Small intestine (tissue), 7 donors: ENCODE measurements around the gene PLPP7. TPM values are rescaled to one million over a fixed set of nuclear protein-coding genes. Genes with fewer than 3 reads are reported as not detected.
"Not testable (repeated sequence)": the region's sequence is repeated elsewhere in the genome, so short reads cannot be mapped to it uniquely, and the experiment has no call there.

Source experiments
- DNase-seq, 2 donors: peaks; one replicate each; pipeline versions ENCODE4 v3.0.0 to v3.0.0-alpha.2; 2013
- FAIRE-seq: peaks from 2 replicates; lab custom pipeline; 2012; peaks lifted over from hg19 to GRCh38; lab: Jason Lieb, UNC
- H3K27ac ChIP-seq, 3 donors: one replicate each; pipeline ENCODE4 v1.5.1; 2013; ENCODE audit warnings: low read length in 2 of 3, mild to moderate bottlenecking in 2 of 3, control low read depth in 1 of 3, inconsistent platforms in 1 of 3, low read depth in 1 of 3, moderate library complexity in 1 of 3
- H3K27me3 ChIP-seq, 3 donors: one replicate each; pipeline ENCODE4 v1.6.1; 2013; ENCODE audit warnings: low read length in 3 of 3, inconsistent platforms in 1 of 3; ENCODE audit not compliant: control insufficient read depth in 3 of 3, insufficient read depth in 3 of 3
- H3K36me3 ChIP-seq, 3 donors: one replicate each; pipeline ENCODE4 v1.6.1; 2013; ENCODE audit warnings: low read length in 3 of 3, inconsistent platforms in 1 of 3, low read depth in 1 of 3, mild to moderate bottlenecking in 1 of 3, moderate library complexity in 1 of 3; ENCODE audit not compliant: control insufficient read depth in 3 of 3, insufficient read depth in 2 of 3
- H3K4me1 ChIP-seq, 3 donors: one replicate each; pipeline ENCODE4 v1.6.1; 2013; ENCODE audit warnings: low read length in 2 of 3, inconsistent platforms in 1 of 3, low read depth in 1 of 3, mild to moderate bottlenecking in 1 of 3, moderate library complexity in 1 of 3; ENCODE audit not compliant: control insufficient read depth in 3 of 3, insufficient read depth in 2 of 3
- H3K4me3 ChIP-seq, 3 donors: one replicate each; pipeline ENCODE4 v1.5.1; 2013; ENCODE audit warnings: low read length in 3 of 3, control low read depth in 1 of 3, inconsistent platforms in 1 of 3, low read depth in 1 of 3, mild to moderate bottlenecking in 1 of 3, moderate library complexity in 1 of 3
- H3K9me3 ChIP-seq, 2 donors: one replicate each; pipeline ENCODE4 v1.6.1; 2013; ENCODE audit warnings: low read depth in 1 of 2, low read length in 1 of 2; ENCODE audit not compliant: control insufficient read depth in 2 of 2, insufficient read depth in 1 of 2
- WGBS, 3 donors: extraction: QIAGEN DNeasy Blood & Tissue Kit; methylation state at CpG; one replicate each; pipeline ENCODE4 v1.1.7; 2013; 5-methylcytosine and 5-hydroxymethylcytosine counted together
- polyA plus RNA-seq, 4 donors: library from polyadenylated mRNA; stranded (reverse) in 3 of 4; unstranded in 1 of 4; fragments of 200-250 nt in 3 of 4; fragments of 120-200 nt in 1 of 4; gene quantifications; one replicate each; pipeline versions ENCODE4 v1.2.1 to v1.2.3, GENCODE V29; 2013
- donor health status: healthy with polysubstance abuse.
- donor health status: control.
- donor health status: control.
- donor health status: Bipolar disorder and iron deficiency.
- donor health status: healthy.

The PLPP7 gene
- polyA plus RNA-seq, 4 donors: 0.34 to 1.9 (median 0.54) TPM; not detected in 1

GRCh38 chr9:131335368-131335755, 45.8 kb downstream of the PLPP7 start:
- WGBS, 3 donors: 54 to 79% (median 60%) methylated on average over 4 of the region's 4 CpGs
- no peak overlapping the region for H3K27ac ChIP-seq
- H3K4me3 ChIP-seq: no peak overlapping the region
- H3K27me3 ChIP-seq: no peaks in the 10 kb centered on the region
- H3K36me3 ChIP-seq: no peaks in the 10 kb centered on the region
- no peak for FAIRE-seq
- H3K4me1 ChIP-seq: no peaks in the 10 kb centered on the region
- no peak for DNase-seq
- no peaks in the 10 kb centered on the region for H3K9me3 ChIP-seq

- FAIRE-seq (no peak), DNase-seq (no peak)
- no peaks in the 10 kb centered on the region for H3K9me3 ChIP-seq
- no peaks in the 10 kb centered on the region for H3K36me3 ChIP-seq
- H3K4me1 ChIP-seq: no peaks in the 10 kb centered on the region
- no peak overlapping the region for H3K4me3 ChIP-seq
- WGBS, 3 donors: 79 to 87% (median 82%) methylated on average over 15 to 16 of the region's 16 CpGs
- H3K27ac ChIP-seq: no peak overlapping the region
- no peaks in the 10 kb centered on the region for H3K27me3 ChIP-seq
These were observed 47.8 kb downstream of the PLPP7 start for GRCh38 chr9:131337131-131337848.

GRCh38 chr9:131339212-131339611, 49.7 kb downstream of the PLPP7 start:
- not testable (repeated sequence) for FAIRE-seq, H3K27me3 ChIP-seq, H3K4me1 ChIP-seq, H3K9me3 ChIP-seq, H3K4me3 ChIP-seq, DNase-seq, H3K36me3 ChIP-seq, H3K27ac ChIP-seq
- 77 to 87% (median 81%) methylated on average over 4 to 5 of the region's 5 CpGs for WGBS, 3 donors

GRCh38 chr9:131344931-131345535, 55.5 kb downstream of the PLPP7 start:
- not testable (repeated sequence) for FAIRE-seq, DNase-seq
- 72 to 81% (median 80%) methylated on average over 11 of the region's 11 CpGs for WGBS, 3 donors

GRCh38 chr9:131346559-131346958, 57.0 kb downstream of the PLPP7 start:
- Histone ChIP-seq H3K36me3 (no peaks in the 10 kb centered on the region), H3K27ac (no peak overlapping the region), H3K27me3 (no peaks in the 10 kb centered on the region), H3K9me3 (peaks cover 0 to 4% of the 10 kb centered on the region in 2 donors), H3K4me3 (no peak overlapping the region), H3K4me1 (no peaks in the 10 kb centered on the region)
- FAIRE-seq: no peak
- WGBS, 3 donors: 89 to 91% (median 90%) methylated on average over 6 of the region's 6 CpGs
- DNase-seq: no peak

More at GRCh38 chr9:131344931-131345535, 55.5 kb downstream of the PLPP7 start:
- H3K27ac ChIP-seq, H3K27me3 ChIP-seq, H3K4me3 ChIP-seq, H3K4me1 ChIP-seq, H3K36me3 ChIP-seq, H3K9me3 ChIP-seq: not testable (repeated sequence)

GRCh38 chr9:131347376-131348020, 58.0 kb downstream of the PLPP7 start:
- Histone ChIP-seq H3K27ac (no peak overlapping the region), H3K4me1 (no peaks in the 10 kb centered on the region), H3K9me3 (peaks cover 0 to 4% of the 10 kb centered on the region in 2 donors), H3K27me3 (no peaks in the 10 kb centered on the region), H3K36me3 (no peaks in the 10 kb centered on the region), H3K4me3 (no peak overlapping the region)
- FAIRE-seq: no peak
- DNase-seq: no peak
- 55 to 72% (median 68%) methylated on average over 19 of the region's 19 CpGs for WGBS, 3 donors

GRCh38 chr9:131348631-131349521, 59.4 kb downstream of the PLPP7 start:
- Histone ChIP-seq H3K27ac (no peak overlapping the region), H3K4me3 (no peak overlapping the region), H3K9me3 (peaks cover 0 to 4% of the 10 kb centered on the region in 2 donors), H3K27me3 (no peaks in the 10 kb centered on the region), H3K4me1 (no peaks in the 10 kb centered on the region), H3K36me3 (no peaks in the 10 kb centered on the region)
- FAIRE-seq (no peak), DNase-seq (no peak)
- 67 to 76% (median 67%) methylated on average over 10 of the region's 10 CpGs for WGBS, 3 donors

GRCh38 chr9:131349522-131349880, 60.0 kb downstream of the PLPP7 start:
- Histone ChIP-seq H3K9me3 (peaks cover 0 to 4% of the 10 kb centered on the region in 2 donors), H3K27me3 (no peaks in the 10 kb centered on the region), H3K27ac (no peak overlapping the region), H3K4me3 (no peak overlapping the region), H3K4me1 (no peaks in the 10 kb centered on the region), H3K36me3 (no peaks in the 10 kb centered on the region)
- DNase-seq (no peak), FAIRE-seq (no peak)
- WGBS, 3 donors: 44 to 50% (median 47%) methylated on average over 5 of the region's 5 CpGs
